Measurements from ENCODE around the gene ALDH7A1.
"Not testable (repeated sequence)": the region's sequence is repeated elsewhere in the genome, so short reads cannot be mapped to it uniquely, and the experiment has no call there.

Gene ALDH7A1

DNA sequence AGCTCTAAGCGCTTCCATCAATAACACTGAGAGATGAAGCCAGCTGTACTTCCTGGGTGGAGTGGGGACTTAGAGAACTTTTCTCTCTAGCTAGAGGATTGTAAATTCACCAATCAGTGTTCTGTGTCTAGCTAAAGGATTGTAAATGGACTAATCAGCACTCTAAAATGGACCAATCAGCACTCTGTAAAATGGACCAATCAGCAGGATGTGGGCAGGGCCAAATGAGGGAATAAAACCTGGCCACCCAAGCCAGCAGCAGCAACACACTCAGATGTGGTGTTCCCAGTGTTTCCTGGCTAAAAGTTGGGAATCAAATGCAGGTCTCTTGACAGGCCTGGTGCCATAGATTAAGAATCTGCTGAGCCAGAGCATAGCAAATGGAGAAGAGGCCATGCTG is 60.5 kb downstream of the ALDH7A1 start:
- DNase-seq (ENCODE audit: low spot score) = no peak

DNA sequence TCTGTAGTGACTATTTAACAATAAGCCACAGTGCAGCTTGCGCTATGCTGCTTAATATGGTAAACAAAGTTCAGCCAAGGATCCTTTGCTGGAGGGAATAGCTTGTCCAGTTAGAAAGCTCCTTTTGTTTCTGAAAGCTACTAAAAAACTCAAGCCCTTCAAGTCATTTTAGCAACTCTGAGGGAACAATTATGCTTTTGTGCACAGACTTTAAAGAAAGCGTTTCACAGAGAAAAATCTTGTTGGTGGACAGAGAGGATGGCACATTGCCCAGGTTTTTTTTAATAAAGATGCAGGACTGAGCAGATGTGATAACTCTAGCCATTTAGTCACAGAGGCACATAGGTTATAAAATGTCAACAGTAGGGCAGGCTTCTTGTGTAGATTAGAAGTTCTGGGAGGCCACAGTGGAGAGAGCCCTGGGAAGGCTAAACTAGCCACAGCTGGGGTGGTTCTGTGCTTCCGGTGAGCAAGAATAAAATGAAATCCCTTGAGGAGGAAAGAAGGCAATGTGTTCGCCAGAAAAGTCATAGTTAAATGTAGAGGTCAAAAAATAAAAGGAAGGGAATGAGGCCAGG is 63.4 kb downstream of the ALDH7A1 start:
- no peak for DNase-seq (ENCODE audit: low spot score)

DNA sequence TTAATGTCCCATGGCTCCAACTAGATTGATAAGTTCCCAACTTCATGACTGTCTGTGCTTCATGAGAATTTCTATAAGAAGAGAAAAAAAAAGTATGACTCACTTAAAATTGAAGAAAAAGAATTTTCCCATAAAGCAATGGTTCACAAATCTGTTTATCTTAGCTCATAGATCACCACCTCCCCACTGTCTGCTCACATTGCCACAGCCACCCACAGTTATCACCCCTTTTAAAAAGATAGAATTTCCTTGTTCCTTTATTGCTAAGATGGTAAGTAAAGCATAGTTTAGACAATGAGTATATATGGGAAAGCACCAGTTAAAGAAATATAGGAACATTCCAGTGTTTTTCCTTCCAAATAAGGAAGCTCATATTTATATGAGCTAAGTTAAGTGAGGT is 67.1 kb downstream of the ALDH7A1 start:
- no peak for DNase-seq (ENCODE audit: low spot score)

DNA sequence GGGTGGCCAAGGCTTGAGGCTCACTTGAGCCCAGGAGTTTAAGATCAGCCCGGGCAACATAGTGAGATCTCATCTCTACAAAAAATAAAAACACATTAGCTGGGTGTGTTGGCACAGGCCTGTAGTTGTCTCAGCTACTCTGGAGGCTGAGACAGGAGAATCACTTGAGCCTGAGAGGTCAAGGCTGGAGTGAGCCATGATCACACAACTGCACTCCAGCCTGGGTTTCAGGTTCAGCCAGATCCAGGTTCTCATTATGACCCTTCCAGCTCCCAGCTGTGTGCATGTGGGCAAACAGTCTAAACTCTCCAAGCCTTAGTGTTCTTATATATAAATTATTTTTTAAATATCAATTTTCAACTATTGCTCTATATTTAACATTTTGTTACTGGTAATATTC is 67.9 kb downstream of the ALDH7A1 start:
- no peak for DNase-seq (ENCODE audit: low spot score)

- no peak for DNase-seq (ENCODE audit: low spot score)
These were observed 68.5 kb downstream of the ALDH7A1 start for GRCh38 chr5:126526493-126526892.

- DNase-seq (ENCODE audit: low spot score) = no peak
These were observed 69.3 kb downstream of the ALDH7A1 start for GRCh38 chr5:126525630-126526245.

DNA sequence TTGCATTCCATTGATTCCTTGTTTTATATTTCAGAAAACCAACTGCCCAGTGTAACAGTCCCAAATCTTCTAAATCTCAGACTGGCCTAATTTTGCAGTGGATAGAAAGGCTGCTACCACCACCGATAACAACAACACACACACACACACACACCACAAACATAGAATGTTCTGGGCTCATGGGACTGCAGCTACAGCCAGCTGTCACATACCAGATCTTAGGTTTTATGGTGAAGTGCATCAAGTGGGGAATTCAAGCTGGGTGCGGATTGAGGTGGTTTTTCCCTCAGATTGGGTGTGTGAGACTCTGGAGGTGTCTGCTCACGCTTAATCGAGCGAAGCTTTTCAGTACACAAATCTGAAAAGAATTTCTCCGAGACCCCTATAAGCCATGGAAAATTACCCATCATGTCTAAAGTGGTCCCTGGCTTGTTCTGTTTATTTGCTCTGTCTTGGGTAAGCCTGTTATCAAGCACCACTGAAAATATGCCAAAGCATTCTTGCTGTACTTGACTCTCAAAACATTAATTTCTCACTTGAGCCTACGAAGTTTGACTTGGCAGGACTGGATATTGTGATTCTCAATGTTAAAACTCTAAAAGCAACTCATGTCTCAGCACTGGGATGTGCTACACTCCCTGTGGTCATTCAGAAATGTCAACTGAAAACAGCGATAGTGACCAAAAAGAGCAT is 71.1 kb downstream of the ALDH7A1 start:
- no peak for DNase-seq (ENCODE audit: low spot score)

GRCh38 chr5:126521130-126521529 is 73.9 kb downstream of the ALDH7A1 start:
- DNase-seq (ENCODE audit: low spot score) = no peak

DNA sequence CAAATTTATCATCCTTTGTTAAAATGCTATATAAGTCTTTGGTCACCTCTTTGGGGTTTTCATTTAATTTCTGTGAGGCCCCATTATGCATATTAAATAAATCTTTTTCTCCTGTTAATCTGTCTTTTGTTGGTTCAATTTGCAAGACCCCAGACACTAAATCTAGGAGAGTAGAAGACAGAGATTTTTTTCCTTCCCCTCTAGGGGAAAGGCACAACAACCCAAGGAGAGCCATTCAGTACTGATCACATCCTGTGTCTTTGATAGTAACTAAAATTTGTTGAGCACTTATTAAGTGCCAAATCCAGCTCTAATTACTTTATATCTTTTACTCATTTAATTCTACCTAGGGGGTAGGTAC is 74.4 kb downstream of the ALDH7A1 start:
- no peak for DNase-seq (ENCODE audit: low spot score)

DNA sequence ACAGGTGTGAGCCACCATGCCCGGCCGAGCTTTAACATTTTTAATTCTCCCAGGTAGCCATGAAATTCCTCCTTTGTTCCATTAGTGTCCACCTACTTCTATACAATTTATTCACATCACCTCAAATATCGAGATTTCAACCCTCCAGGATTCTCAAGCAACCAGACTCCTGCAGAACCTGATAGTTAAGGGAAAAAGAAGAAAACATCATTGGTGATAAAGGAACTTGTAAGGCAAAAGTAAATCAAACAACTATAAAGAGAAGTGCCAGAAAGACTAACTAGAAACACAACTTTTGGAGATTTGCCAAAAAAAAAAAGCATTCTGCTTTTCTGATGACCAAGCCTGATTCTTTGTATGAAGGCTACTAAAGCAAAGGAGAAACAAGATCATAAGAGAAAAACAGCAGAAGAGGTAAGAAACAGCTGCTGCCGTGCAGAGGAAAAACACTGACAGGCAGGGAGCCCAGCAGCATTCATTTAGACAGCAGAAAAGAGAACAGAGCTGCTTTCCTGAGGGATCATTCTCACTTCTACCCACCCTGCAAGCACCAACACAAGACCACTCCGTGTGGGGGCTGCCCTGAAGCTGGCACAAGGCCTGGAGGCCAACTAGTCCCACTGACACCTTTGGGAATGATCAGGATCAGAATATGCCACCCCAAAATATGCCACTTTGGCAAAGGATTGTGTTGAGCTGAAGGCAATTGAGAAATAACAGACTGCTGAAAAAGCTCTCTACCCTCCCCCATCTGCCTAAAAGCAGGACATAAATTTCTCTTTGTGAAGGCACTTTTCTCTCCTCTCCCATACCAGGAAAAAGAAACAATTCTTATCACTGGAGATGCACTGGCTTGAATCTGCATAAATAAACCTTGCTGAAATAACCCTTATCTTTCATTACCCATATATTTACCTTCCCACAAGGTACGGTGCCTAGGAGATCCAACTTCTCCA is 75.1 kb downstream of the ALDH7A1 start:
- DNase-seq (ENCODE audit: low spot score) = no peak

DNA sequence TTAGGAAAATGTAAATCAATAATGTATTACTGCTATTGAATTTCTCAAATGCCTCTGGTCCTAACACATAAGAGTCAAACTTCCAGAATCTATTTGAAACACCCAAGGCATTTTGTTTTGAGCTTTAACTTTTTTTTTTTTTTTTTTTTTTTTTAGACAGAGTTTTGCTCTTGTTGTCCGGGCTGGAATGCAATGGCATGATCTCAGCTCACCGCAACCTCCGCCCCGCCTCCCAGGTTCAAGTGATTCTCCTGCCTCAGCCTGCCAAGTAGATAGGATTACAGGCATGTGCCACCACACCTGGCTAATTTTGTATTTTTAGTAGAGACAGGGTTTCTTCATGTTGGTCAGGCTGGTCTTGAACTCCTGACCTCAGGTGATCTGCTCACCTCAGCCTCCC is 75.8 kb downstream of the ALDH7A1 start:
- DNase-seq (ENCODE audit: low spot score) = not testable (repeated sequence)

GRCh38 chr5:126516852-126517251 is 78.2 kb downstream of the ALDH7A1 start:
- no peak for DNase-seq (ENCODE audit: low spot score)

DNA sequence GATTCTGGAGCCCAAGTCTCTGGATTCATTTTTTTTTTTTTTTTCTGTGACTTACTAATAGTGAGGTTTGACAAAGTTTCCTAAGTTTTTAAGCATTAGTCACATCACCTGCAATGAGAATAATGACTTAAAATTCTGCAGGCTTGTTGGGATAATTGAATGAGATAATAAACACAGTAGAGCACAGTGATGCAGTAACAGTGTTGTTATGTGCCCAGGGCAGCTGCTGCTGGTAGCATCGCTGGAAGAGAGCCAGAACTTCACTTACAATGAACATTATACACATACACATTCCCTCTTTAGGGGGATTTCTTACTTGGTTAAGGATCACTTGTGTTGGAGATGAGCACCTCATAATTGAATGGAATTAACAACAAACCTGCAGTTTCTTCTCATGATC is 78.9 kb downstream of the ALDH7A1 start:
- no peak for DNase-seq (ENCODE audit: low spot score)

DNA sequence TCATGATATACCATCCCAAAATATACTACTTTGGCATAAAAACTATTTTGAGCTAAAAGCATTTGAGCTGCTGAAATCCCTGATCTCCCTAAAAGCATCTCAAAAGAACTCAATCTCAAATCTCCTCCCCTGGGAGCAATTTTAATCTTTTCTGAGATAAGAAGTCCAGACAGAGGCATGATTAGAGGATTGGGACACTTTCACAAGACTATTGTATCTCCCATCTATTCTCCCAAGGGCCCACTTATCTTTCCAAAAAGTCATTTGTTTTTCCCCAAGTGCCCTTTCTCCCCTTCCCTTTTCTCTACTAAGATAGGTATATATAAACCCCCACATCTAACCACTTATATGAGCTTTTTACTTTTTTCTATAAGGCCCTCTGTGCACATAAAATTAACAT is 79.7 kb downstream of the ALDH7A1 start:
- DNase-seq (ENCODE audit: low spot score) = no peak

DNA sequence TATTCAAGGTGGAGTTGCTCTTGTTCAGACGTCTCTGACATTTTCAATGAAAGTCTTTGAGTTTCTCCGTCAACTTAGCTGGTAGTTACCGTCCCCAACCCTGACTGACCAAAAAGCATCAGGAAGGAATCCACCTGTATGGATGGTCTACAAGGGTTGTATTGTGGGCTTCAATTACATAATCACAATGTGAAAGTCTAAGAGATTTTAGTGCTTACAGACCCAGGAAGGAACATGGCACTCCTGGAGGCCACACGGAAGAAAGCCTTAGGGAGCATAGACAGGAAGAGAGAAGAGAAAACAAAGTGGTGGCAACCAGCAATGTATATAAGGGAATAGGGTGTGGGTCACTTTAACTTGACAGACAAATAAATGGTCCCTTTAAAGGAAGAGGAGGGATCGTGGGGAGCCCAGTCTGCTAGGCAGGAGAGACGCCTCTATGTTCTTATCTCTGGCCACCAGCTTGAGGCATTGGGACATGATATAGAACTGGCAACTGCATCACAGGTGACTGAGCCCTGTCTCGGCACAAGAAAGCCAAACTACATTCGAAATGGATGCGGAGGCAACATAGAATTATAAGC is 80.4 kb downstream of the ALDH7A1 start:
- no peak for DNase-seq (ENCODE audit: low spot score)

GRCh38 chr5:126514131-126514557 is 80.9 kb downstream of the ALDH7A1 start:
- no peak for DNase-seq (ENCODE audit: low spot score)

DNA sequence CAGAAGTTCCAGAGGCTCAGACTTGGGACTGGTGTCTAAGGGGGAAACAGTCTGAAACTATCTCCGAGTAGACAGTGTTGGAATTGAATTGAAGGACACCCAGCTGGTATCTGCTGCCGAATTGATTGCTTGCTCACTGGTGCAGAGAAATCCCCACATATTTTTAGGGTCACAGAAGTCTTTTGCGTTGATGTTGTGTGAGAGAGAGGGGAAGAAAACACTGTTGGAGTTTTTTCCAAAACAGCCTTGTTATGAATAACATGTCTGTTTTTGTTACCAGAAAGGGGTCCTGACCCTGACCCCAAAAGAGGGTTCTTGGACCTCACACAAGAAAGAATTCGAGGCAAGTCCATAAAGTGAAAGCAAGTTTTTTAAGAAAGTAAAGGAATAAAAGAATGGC is 81.3 kb downstream of the ALDH7A1 start:
- DNase-seq (ENCODE audit: low spot score) = no peak

DNA sequence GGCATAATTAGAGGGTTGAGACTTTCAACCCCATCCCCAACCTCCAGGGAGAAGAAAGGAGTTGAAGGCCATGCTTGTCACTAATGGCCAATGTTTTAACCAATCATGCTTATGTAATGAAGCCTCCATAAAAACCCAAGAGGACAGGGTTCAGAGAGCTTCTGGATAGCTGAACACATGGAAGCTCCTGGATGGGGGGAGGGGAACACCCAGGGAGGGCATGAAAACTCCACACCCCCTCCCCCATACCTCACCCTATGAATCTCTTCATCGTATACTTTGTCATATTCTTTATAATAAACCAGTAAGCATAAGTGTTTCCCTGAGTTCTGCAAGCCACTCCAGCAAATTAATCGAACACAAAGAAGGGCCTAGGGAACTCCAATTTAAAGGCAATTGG is 81.7 kb downstream of the ALDH7A1 start:
- no peak for DNase-seq (ENCODE audit: low spot score)

DNA sequence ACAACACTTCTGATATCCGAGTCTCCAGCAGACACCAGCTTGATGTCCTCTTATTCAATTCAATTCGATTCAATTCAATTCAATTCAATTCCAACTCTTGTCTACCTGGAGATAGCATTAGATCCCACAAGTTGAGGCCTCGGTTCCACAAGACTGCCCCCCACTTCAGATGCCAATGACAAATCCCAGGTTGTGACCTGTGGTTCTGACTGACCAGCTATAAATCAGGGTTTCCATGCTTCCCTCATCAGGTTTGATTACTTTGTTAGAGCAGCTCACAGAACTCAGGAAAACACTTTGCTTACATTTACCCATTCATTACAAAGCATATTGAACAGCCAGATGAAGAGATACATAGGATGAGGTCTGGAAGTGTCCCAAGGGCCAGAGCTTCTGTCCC is 82.6 kb downstream of the ALDH7A1 start:
- no peak for DNase-seq (ENCODE audit: low spot score)

DNA sequence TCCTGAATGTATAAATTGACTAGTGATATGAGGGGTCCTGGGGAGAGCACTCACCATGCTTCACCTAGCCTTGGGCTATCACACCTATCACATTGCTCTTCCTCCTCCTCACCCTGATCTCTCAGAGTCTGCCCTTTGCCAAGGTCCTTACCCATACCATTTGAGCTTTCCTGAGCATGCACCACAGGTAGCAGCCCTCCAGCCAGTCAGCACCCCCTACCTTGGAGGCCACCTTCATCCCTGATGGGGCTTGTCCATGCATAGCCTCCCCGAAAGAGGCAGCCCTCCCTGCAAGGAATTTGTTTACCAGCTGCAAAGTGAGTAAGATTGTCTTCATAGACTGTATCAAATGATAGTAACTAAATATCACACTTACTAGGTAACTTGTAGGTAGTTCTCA is 83.1 kb downstream of the ALDH7A1 start:
- no peak for DNase-seq (ENCODE audit: low spot score)

- no peak for DNase-seq (ENCODE audit: low spot score)
These were observed 85.7 kb downstream of the ALDH7A1 start for GRCh38 chr5:126509339-126509738.

DNA sequence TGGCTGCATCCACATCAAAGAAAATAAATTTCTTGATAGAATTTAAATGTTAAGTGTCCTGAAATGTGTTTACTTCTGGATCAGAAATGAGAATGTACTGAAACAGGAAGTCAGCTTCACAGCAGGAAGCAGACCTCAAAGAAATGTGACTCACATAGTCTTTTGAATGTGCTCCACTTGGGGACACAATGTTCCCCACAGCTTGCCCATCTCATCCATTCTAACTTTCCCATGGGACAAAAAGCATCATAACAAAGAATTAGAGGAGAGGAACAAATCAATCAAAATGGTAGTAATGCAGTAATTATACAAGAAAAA is 86.1 kb downstream of the ALDH7A1 start:
- DNase-seq (ENCODE audit: low spot score) = no peak
